Measurements from ENCODE around the gene GLP2R.
A peak's percentile ranks its signal among the peaks of the same experiment; 100 is the strongest.

The GLP2R gene

GRCh38 chr17:9926150-9926804, 100.6 kb downstream of the GLP2R start (continued):
- TF ChIP-seq ZBTB20 (tag by site-specific recombination; IDR thresholded peaks at IDR 0.05) (no peak), ZNF658 (tag by site-specific recombination; IDR thresholded peaks at IDR 0.05) (no peak), ZNF26 (tag by site-specific recombination; IDR thresholded peaks at IDR 0.05) (no peak), ZNF391 (tag by site-specific recombination; IDR thresholded peaks at IDR 0.05; ENCODE audit: borderline replicate concordance, low read depth) (no peak)

- H3K27ac ChIP-seq (ENCODE audit: extremely low read depth, low read depth, low read length), result no peak overlapping the region
- TF ChIP-seq ZNF654 (tag by site-specific recombination; IDR thresholded peaks at IDR 0.05; ENCODE audit: low read depth), result peak; percentile 21; the same call in 1 of the 2 replicates
- no peak for TF ChIP-seq ZBTB49 (tag by site-specific recombination; IDR thresholded peaks at IDR 0.05; ENCODE audit: low read depth)
Measured at GRCh38 chr17:9928601-9929333, 103.0 kb downstream of the GLP2R start.

GRCh38 chr17:9929871-9930270, 104.1 kb downstream of the GLP2R start:
- ChIA-PET CTCF (interaction anchor here (0.6 to 10.4 kb wide), 14 partner anchors 8 to 701 kb away, joined by 3 to 93 read pairs (median 4); no protein-coding TSS in a partner anchor), POLR2A (interaction anchor here (1.0 kb wide), 1 partner anchor 11 kb away, joined by 3 read pairs; no protein-coding TSS in a partner anchor)
- no peak overlapping the region for H3K4me3 ChIP-seq (ENCODE audit: low read depth, low read length)
- TF ChIP-seq ZNF121 (tag by site-specific recombination; IDR thresholded peaks at IDR 0.05), result no peak
- TF ChIP-seq ZNF324 (tag by site-specific recombination; IDR thresholded peaks at IDR 0.05), result no peak
- TF ChIP-seq KLF8 (tag by site-specific recombination; IDR thresholded peaks at IDR 0.05), result no peak
- TF ChIP-seq ZNF274 (IDR thresholded peaks at IDR 0.05; ENCODE audit: low read length), result no peak
- TF ChIP-seq ZNF274 (tag by site-specific recombination; IDR thresholded peaks at IDR 0.05; ENCODE audit: borderline replicate concordance), result no peak
- no peak for TF ChIP-seq ZEB2 (tag by site-specific recombination; IDR thresholded peaks at IDR 0.05)
- TF ChIP-seq ZNF341 (tag by site-specific recombination; IDR thresholded peaks at IDR 0.05; ENCODE audit: low read depth), result no peak
- no peak for TF ChIP-seq ZNF214 (tag by site-specific recombination; IDR thresholded peaks at IDR 0.05; ENCODE audit: borderline replicate concordance)
- no peak for TF ChIP-seq ZBTB7A (tag by site-specific recombination; IDR thresholded peaks at IDR 0.05; ENCODE audit: low read depth)
- TF ChIP-seq ZNF146 (tag by site-specific recombination; IDR thresholded peaks at IDR 0.05), result no peak
- no peak for TF ChIP-seq ZNF777 (tag by site-specific recombination; IDR thresholded peaks at IDR 0.05; ENCODE audit: borderline replicate concordance)
- no peak for TF ChIP-seq ZNF391 (tag by site-specific recombination; IDR thresholded peaks at IDR 0.05; ENCODE audit: borderline replicate concordance, low read depth)
- no peak for TF ChIP-seq ZNF16 (tag by site-specific recombination; IDR thresholded peaks at IDR 0.05; ENCODE audit: low read depth)
- no peak for TF ChIP-seq OVOL3 (tag by site-specific recombination; IDR thresholded peaks at IDR 0.05)
- no peak for TF ChIP-seq ZNF701 (tag by site-specific recombination; IDR thresholded peaks at IDR 0.05)
- TF ChIP-seq ZNF621 (tag by site-specific recombination; IDR thresholded peaks at IDR 0.05), result no peak
- TF ChIP-seq ZBTB10 (tag by site-specific recombination; IDR thresholded peaks at IDR 0.05), result no peak
- no peak for TF ChIP-seq ZFP37 (tag by site-specific recombination; IDR thresholded peaks at IDR 0.05)
- TF ChIP-seq ZBTB6 (tag by site-specific recombination; IDR thresholded peaks at IDR 0.05), result no peak
- H3K27ac ChIP-seq (ENCODE audit: extremely low read depth, low read depth, low read length), result no peak overlapping the region
- no peaks in the 10 kb centered on the region for H3K36me3 ChIP-seq (ENCODE audit: control insufficient read depth in 2 of 2, insufficient read depth in 1 of 2, low read length in 2 of 2)
- peaks cover 6% of the 10 kb centered on the region; the same call in 1 of the 2 replicates for H3K4me1 ChIP-seq (ENCODE audit: control insufficient read depth, insufficient read depth, low read length)
- no peaks in the 10 kb centered on the region for H3K9me3 ChIP-seq (ENCODE audit: control insufficient read depth, insufficient read depth, low read depth, low read length)

More at GRCh38 chr17:9928601-9929333, 103.0 kb downstream of the GLP2R start:
- Histone ChIP-seq H3K4me1 (ENCODE audit: control insufficient read depth, insufficient read depth, low read length) (peaks cover 6% of the 10 kb centered on the region; the same call in 1 of the 2 replicates), H3K9me3 (ENCODE audit: control insufficient read depth, insufficient read depth, low read depth, low read length) (no peaks in the 10 kb centered on the region), H3K4me3 (ENCODE audit: low read depth, low read length) (no peak overlapping the region), H3K36me3 (ENCODE audit: control insufficient read depth in 2 of 2, insufficient read depth in 1 of 2, low read length in 2 of 2) (no peaks in the 10 kb centered on the region)
- POLR2A ChIA-PET, result interaction anchor here (0.6 kb wide), 1 partner anchor 106 kb away, joined by 4 read pairs; no protein-coding TSS in a partner anchor
- CTCF ChIA-PET, result interaction anchor here (0.5 to 10.4 kb wide), 62 partner anchors 10 to 1012 kb away, joined by 3 to 95 read pairs (median 3); no protein-coding TSS in a partner anchor
